Glomerular visceral epithelial cell (primary cell): ENCODE results near the gene ABCC11.

Experiments used
- DNase-seq: peaks from one replicate; pipeline ENCODE4 v3.0.0-alpha.2; 2016; ENCODE audit errors: extremely low spot score

The ABCC11 gene

GRCh38 chr16:48247311-48247710 lies at the start of gene ABCC11:
Gene ABCC11, minus strand, starts transcription at chr16:48247539. Its CDS starts 15,618 bp downstream, at chr16:48231921.
- no peak for DNase-seq

GRCh38 chr16:48295488-48296281 lies 48.3 kb upstream of the ABCC11 start:
- no peak for DNase-seq

- no peak for DNase-seq
Observed at GRCh38 chr16:48294724-48295123, 47.4 kb upstream of the ABCC11 start.

GRCh38 chr16:48292452-48292851 lies 45.1 kb upstream of the ABCC11 start:
- no peak for DNase-seq

- DNase-seq = no peak
Observed at GRCh38 chr16:48291754-48292153, 44.4 kb upstream of the ABCC11 start.

GRCh38 chr16:48291303-48291702 lies 44.0 kb upstream of the ABCC11 start:
- no peak for DNase-seq

- DNase-seq = no peak
Observed at GRCh38 chr16:48287239-48287638, 39.9 kb upstream of the ABCC11 start.

GRCh38 chr16:48284772-48285409 lies 37.6 kb upstream of the ABCC11 start:
- no peak for DNase-seq

GRCh38 chr16:48282636-48283263 lies 35.4 kb upstream of the ABCC11 start:
- DNase-seq = no peak

- no peak for DNase-seq
Observed at GRCh38 chr16:48280546-48280945, 33.2 kb upstream of the ABCC11 start.

GRCh38 chr16:48279199-48279598 lies 31.9 kb upstream of the ABCC11 start:
- no peak for DNase-seq

GRCh38 chr16:48277158-48277557 lies 29.8 kb upstream of the ABCC11 start:
- DNase-seq = no peak

GRCh38 chr16:48276102-48276501 lies 28.8 kb upstream of the ABCC11 start:
- DNase-seq = no peak

- no peak for DNase-seq
Observed at GRCh38 chr16:48274476-48274875, 27.1 kb upstream of the ABCC11 start.

- DNase-seq = no peak
Observed at GRCh38 chr16:48272837-48273421, 25.6 kb upstream of the ABCC11 start.

GRCh38 chr16:48271728-48272127 lies 24.4 kb upstream of the ABCC11 start:
- no peak for DNase-seq

GRCh38 chr16:48269011-48269410 lies 21.7 kb upstream of the ABCC11 start:
- no peak for DNase-seq

- DNase-seq = no peak
Observed at GRCh38 chr16:48262631-48263030, 15.3 kb upstream of the ABCC11 start.

- DNase-seq = no peak
Observed at GRCh38 chr16:48261569-48261968, 14.2 kb upstream of the ABCC11 start.

- DNase-seq = no peak
Observed at GRCh38 chr16:48256579-48257177, 9.3 kb upstream of the ABCC11 start.

GRCh38 chr16:48252013-48252412 lies 4.7 kb upstream of the ABCC11 start:
- no peak for DNase-seq
